Measurements from ENCODE around the gene ZDHHC11. TPM values are rescaled to one million over a fixed set of nuclear protein-coding genes. Genes with fewer than 3 reads are reported as not detected.
"Not testable (repeated sequence)": the region's sequence is repeated elsewhere in the genome, so short reads cannot be mapped to it uniquely, and the experiment has no call there.

ZDHHC11 gene
- total RNA-seq, 2 experiments from 2014 or later, result 13.3 to 18.3 TPM

DNA sequence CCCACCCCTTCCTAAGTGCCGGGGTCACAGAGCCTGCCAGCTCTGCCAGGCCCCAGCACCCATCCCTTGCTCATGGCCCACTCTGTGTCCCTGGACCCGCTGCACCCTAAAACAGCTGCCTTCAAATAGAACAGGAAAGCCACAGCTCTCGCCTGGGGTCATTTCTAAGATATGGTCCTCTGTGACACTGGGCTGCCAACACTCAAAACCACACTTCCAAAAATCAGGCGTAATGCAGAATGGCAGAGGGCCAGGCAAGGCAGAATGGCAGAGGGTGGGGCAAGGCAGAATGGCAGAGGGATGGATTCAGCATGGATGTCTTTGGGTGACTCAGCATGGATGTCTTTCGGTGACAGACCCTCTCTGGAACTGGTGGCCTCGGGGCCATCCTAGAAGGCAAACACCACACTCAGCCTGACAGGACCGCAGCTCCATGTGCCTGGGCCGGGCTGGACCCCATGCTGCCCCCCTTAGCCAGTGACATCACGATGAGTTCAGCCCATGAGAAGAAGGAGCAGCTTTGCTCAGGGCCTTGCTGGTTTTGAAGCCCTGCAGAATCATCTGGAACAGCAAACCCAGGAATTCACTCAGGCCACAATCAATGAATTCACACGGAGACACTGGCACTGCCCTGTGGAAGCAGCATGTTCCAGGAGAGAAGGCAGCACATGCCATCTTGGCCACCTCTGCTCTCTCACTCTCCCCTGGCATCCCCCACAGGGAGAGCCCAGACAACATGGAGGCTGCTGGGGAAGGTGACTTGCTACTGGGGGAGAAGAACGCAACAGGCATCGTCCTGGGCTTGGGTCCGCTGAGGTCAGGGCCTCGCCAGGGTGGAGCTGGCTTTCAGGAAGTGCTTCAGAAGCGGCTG, 9.0 kb downstream of the ZDHHC11 start:
- H3K36me3 ChIP-seq (ENCODE audit: insufficient read depth, low read length); CTCF ChIA-PET; ATAC-seq (ENCODE audit: poor library complexity); H3K27ac ChIP-seq (ENCODE audit: low read depth in 1 of 2, low read length in 2 of 2); intact Hi-C loops (cut with DNase I, micrococcal nuclease); H3K4me1 ChIP-seq (ENCODE audit: insufficient read depth, low read length); H3K27ac Mint-ChIP-seq; H3K4me1 Mint-ChIP-seq (ENCODE audit: low read depth); H3K4me3 ChIP-seq (ENCODE audit: low read length); H3K4me3 Mint-ChIP-seq; H3K9me3 Mint-ChIP-seq; H3K36me3 Mint-ChIP-seq (ENCODE audit: low read depth); H3K9me3 ChIP-seq (ENCODE audit: control insufficient read depth in 1 of 2, insufficient read depth in 1 of 2, low read length in 2 of 2); H3K27me3 Mint-ChIP-seq; H3K27me3 ChIP-seq (ENCODE audit: control insufficient read depth in 1 of 2, insufficient read depth in 2 of 2, low read length in 2 of 2); POLR2A ChIA-PET: not testable (repeated sequence)
- DNase-seq, result peak in 1 of 14 experiments; percentile 27

- H3K36me3 Mint-ChIP-seq (ENCODE audit: low read depth); H3K4me3 Mint-ChIP-seq; ATAC-seq (ENCODE audit: poor library complexity); H3K4me3 ChIP-seq (ENCODE audit: low read length); DNase-seq; H3K4me1 Mint-ChIP-seq (ENCODE audit: low read depth); CTCF ChIA-PET; H3K27me3 Mint-ChIP-seq; H3K9me3 ChIP-seq (ENCODE audit: control insufficient read depth in 1 of 2, insufficient read depth in 1 of 2, low read length in 2 of 2); intact Hi-C loops (cut with DNase I, micrococcal nuclease); POLR2A ChIA-PET; H3K27ac Mint-ChIP-seq; H3K27ac ChIP-seq (ENCODE audit: low read depth in 1 of 2, low read length in 2 of 2); H3K4me1 ChIP-seq (ENCODE audit: insufficient read depth, low read length); H3K27me3 ChIP-seq (ENCODE audit: control insufficient read depth in 1 of 2, insufficient read depth in 2 of 2, low read length in 2 of 2); H3K9me3 Mint-ChIP-seq; H3K36me3 ChIP-seq (ENCODE audit: insufficient read depth, low read length): not testable (repeated sequence)
Measured at GRCh38 chr5:840974-841435, 9.8 kb downstream of the ZDHHC11 start.

- H3K27ac Mint-ChIP-seq; H3K27ac ChIP-seq (ENCODE audit: low read depth in 1 of 2, low read length in 2 of 2); H3K9me3 ChIP-seq (ENCODE audit: control insufficient read depth in 1 of 2, insufficient read depth in 1 of 2, low read length in 2 of 2); H3K9me3 Mint-ChIP-seq; H3K4me3 ChIP-seq (ENCODE audit: low read length); ATAC-seq (ENCODE audit: poor library complexity); H3K36me3 Mint-ChIP-seq (ENCODE audit: low read depth); intact Hi-C loops (cut with DNase I, micrococcal nuclease); CTCF ChIA-PET; H3K4me1 Mint-ChIP-seq (ENCODE audit: low read depth); H3K4me3 Mint-ChIP-seq; H3K36me3 ChIP-seq (ENCODE audit: insufficient read depth, low read length); H3K27me3 ChIP-seq (ENCODE audit: control insufficient read depth in 1 of 2, insufficient read depth in 2 of 2, low read length in 2 of 2); POLR2A ChIA-PET; H3K27me3 Mint-ChIP-seq; H3K4me1 ChIP-seq (ENCODE audit: insufficient read depth, low read length): not testable (repeated sequence)
- DNase-seq, result peak in 2 of 14 experiments; percentile 2 to 31
Measured at GRCh38 chr5:840118-840973, 10.4 kb downstream of the ZDHHC11 start.

GRCh38 chr5:838431-838851, 12.3 kb downstream of the ZDHHC11 start:
- POLR2A ChIA-PET; ATAC-seq (ENCODE audit: poor library complexity); H3K9me3 Mint-ChIP-seq: not testable (repeated sequence)

DNA sequence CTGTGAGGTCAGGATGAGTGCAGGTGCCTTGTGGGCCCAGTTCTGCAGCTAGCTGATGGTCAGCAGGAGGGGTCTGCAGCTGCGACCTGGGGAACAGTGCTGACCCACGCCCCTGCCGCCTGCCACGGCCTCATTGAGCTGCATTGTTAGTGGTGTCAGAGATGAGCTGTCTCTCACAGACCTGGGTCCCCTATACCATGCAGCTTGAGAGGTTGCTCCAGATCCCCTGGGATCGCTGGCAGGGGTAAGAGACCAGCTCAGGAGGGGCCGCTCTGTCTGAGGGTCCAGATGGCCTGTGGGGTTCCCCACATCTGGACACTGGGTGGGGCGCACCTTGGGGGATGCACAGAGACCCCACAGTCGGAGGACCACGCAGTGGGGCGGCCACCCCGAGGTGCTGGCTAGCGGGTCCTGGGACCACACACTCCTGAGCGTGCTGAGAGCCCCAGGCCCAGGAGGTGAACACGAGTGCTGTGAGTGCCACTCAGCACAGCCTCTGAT, 13.1 kb downstream of the ZDHHC11 start:
- peak in 1 of 14 experiments; percentile 23 for DNase-seq
- H3K4me1 Mint-ChIP-seq (ENCODE audit: low read depth); H3K27me3 Mint-ChIP-seq; intact Hi-C loops (cut with DNase I, micrococcal nuclease); H3K9me3 ChIP-seq (ENCODE audit: control insufficient read depth in 1 of 2, insufficient read depth in 1 of 2, low read length in 2 of 2); H3K4me1 ChIP-seq (ENCODE audit: insufficient read depth, low read length); H3K27ac Mint-ChIP-seq; H3K36me3 Mint-ChIP-seq (ENCODE audit: low read depth); ATAC-seq (ENCODE audit: poor library complexity); H3K27me3 ChIP-seq (ENCODE audit: control insufficient read depth in 1 of 2, insufficient read depth in 2 of 2, low read length in 2 of 2); H3K4me3 ChIP-seq (ENCODE audit: low read length); H3K4me3 Mint-ChIP-seq; H3K27ac ChIP-seq (ENCODE audit: low read depth in 1 of 2, low read length in 2 of 2); H3K9me3 Mint-ChIP-seq; CTCF ChIA-PET; H3K36me3 ChIP-seq (ENCODE audit: insufficient read depth, low read length); POLR2A ChIA-PET: not testable (repeated sequence)

More at GRCh38 chr5:838431-838851, 12.3 kb downstream of the ZDHHC11 start:
- CTCF ChIA-PET; H3K27me3 ChIP-seq (ENCODE audit: control insufficient read depth in 1 of 2, insufficient read depth in 2 of 2, low read length in 2 of 2); H3K9me3 ChIP-seq (ENCODE audit: control insufficient read depth in 1 of 2, insufficient read depth in 1 of 2, low read length in 2 of 2); H3K36me3 ChIP-seq (ENCODE audit: insufficient read depth, low read length); H3K4me3 ChIP-seq (ENCODE audit: low read length); H3K4me1 Mint-ChIP-seq (ENCODE audit: low read depth); H3K4me1 ChIP-seq (ENCODE audit: insufficient read depth, low read length); H3K27ac ChIP-seq (ENCODE audit: low read depth in 1 of 2, low read length in 2 of 2); H3K27ac Mint-ChIP-seq; H3K36me3 Mint-ChIP-seq (ENCODE audit: low read depth); H3K4me3 Mint-ChIP-seq; H3K27me3 Mint-ChIP-seq; intact Hi-C loops (cut with DNase I, micrococcal nuclease): not testable (repeated sequence)
- DNase-seq, result peak in 1 of 14 experiments; percentile 32

DNA sequence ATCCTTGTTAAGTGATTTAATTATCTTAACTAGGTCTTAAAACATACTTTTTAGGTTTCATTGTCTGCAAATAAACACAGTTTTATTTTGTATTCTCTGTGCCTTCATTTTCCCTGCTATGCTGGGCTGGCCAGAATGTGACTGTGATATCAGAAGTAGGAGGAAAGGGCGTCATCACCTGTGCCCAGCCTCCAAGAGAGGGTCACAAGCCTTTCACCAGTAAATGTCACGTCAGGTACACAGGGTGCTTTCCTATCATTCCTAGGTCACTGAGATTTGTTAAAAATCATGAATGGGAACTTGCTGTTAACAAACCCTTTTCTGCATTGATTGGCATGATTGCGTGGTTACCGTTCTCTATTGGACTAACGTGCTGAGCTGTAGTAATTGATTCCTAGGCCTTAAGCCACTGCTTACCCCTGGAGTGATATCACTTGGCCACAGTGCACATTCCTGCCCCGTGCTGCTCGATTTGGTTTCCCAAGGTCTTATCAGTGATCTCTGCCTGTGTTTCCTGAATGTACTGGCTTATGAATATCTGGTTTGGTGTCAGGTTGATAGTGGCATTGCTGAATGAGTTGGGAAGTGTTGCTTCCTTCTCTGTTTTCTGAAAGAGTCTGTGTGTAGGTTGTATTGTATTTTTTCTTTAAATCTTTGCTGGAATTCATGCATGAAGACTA, 14.7 kb downstream of the ZDHHC11 start:
- H3K27ac Mint-ChIP-seq; H3K4me3 ChIP-seq (ENCODE audit: low read length); H3K4me1 ChIP-seq (ENCODE audit: insufficient read depth, low read length); intact Hi-C loops (cut with DNase I, micrococcal nuclease); H3K4me1 Mint-ChIP-seq (ENCODE audit: low read depth); H3K27me3 Mint-ChIP-seq; H3K36me3 Mint-ChIP-seq (ENCODE audit: low read depth); CTCF ChIA-PET; H3K9me3 Mint-ChIP-seq; H3K4me3 Mint-ChIP-seq; H3K27me3 ChIP-seq (ENCODE audit: control insufficient read depth in 1 of 2, insufficient read depth in 2 of 2, low read length in 2 of 2); H3K36me3 ChIP-seq (ENCODE audit: insufficient read depth, low read length); POLR2A ChIA-PET; H3K27ac ChIP-seq (ENCODE audit: low read depth in 1 of 2, low read length in 2 of 2); ATAC-seq (ENCODE audit: poor library complexity); DNase-seq; H3K9me3 ChIP-seq (ENCODE audit: control insufficient read depth in 1 of 2, insufficient read depth in 1 of 2, low read length in 2 of 2): not testable (repeated sequence)

All from CD4-positive, alpha-beta T cell (primary cell).